ENCODE measurements around the gene TNFRSF11A. TPM values are rescaled to one million over a fixed set of nuclear protein-coding genes. Genes with fewer than 3 reads are reported as not detected.
A peak's percentile ranks its signal among the peaks of the same experiment; 100 is the strongest.

The TNFRSF11A gene
- total RNA-seq, 1 experiment from 2014 or later: not detected

GRCh38 chr18:62329691-62330454, 4.8 kb downstream of the TNFRSF11A start:
- Histone ChIP-seq H3K4me3 (no peak overlapping the region), H3K27me3 (replicated peaks) (peaks cover 51% of the 10 kb centered on the region), H3K36me3 (no peaks in the 10 kb centered on the region), H3K27ac (no peak overlapping the region), H3K4me1 (replicated peaks) (peaks cover 10% of the 10 kb centered on the region), H3K9me3 (replicated peaks) (peaks cover 4% of the 10 kb centered on the region; the same call in 1 of the 2 replicates)
- peak in 1 of 2 experiments; percentile 7 for DNase-seq (ENCODE audit: low read depth in 1 of 2, low spot score in 2 of 2)

- no peak for DNase-seq (ENCODE audit: low read depth in 1 of 2, low spot score in 2 of 2)
- no peak overlapping the region for H3K4me3 ChIP-seq
- H3K27me3 ChIP-seq (replicated peaks): peaks cover 46% of the 10 kb centered on the region
- peaks cover 5% of the 10 kb centered on the region for H3K4me1 ChIP-seq (replicated peaks)
- no peak overlapping the region for H3K27ac ChIP-seq
- H3K36me3 ChIP-seq: no peaks in the 10 kb centered on the region
- H3K9me3 ChIP-seq (replicated peaks): peaks cover 4% of the 10 kb centered on the region; the same call in 1 of the 2 replicates
These were observed 5.5 kb downstream of the TNFRSF11A start for GRCh38 chr18:62330650-62331049.

GRCh38 chr18:62331581-62332356, 6.7 kb downstream of the TNFRSF11A start:
- peaks cover 4% of the 10 kb centered on the region; the same call in 1 of the 2 replicates for H3K9me3 ChIP-seq (replicated peaks)
- H3K4me3 ChIP-seq: no peak overlapping the region
- no peak overlapping the region for H3K27ac ChIP-seq
- no peak for DNase-seq (ENCODE audit: low read depth in 1 of 2, low spot score in 2 of 2)
- peaks cover 35% of the 10 kb centered on the region for H3K27me3 ChIP-seq (replicated peaks)
- no peaks in the 10 kb centered on the region for H3K4me1 ChIP-seq (replicated peaks)
- no peaks in the 10 kb centered on the region for H3K36me3 ChIP-seq

- H3K27ac ChIP-seq: no peak overlapping the region
- DNase-seq (ENCODE audit: low read depth in 1 of 2, low spot score in 2 of 2): no peak
- peaks cover 2% of the 10 kb centered on the region; the same call in 1 of the 2 replicates for H3K9me3 ChIP-seq (replicated peaks)
- no peaks in the 10 kb centered on the region for H3K4me1 ChIP-seq (replicated peaks)
- no peaks in the 10 kb centered on the region for H3K36me3 ChIP-seq
- H3K4me3 ChIP-seq: no peak overlapping the region
- H3K27me3 ChIP-seq (replicated peaks): peaks cover 28% of the 10 kb centered on the region
These were observed 7.3 kb downstream of the TNFRSF11A start for GRCh38 chr18:62332431-62332830.

GRCh38 chr18:62332964-62333695, 8.0 kb downstream of the TNFRSF11A start:
- Histone ChIP-seq H3K4me3 (no peak overlapping the region), H3K27ac (no peak overlapping the region), H3K4me1 (replicated peaks) (no peaks in the 10 kb centered on the region), H3K27me3 (replicated peaks) (peaks cover 22% of the 10 kb centered on the region), H3K36me3 (no peaks in the 10 kb centered on the region), H3K9me3 (replicated peaks) (no peaks in the 10 kb centered on the region)
- no peak for DNase-seq (ENCODE audit: low read depth in 1 of 2, low spot score in 2 of 2)

- Histone ChIP-seq H3K4me3 (no peak overlapping the region), H3K9me3 (replicated peaks) (no peaks in the 10 kb centered on the region), H3K27ac (no peak overlapping the region), H3K27me3 (replicated peaks) (peaks cover 18% of the 10 kb centered on the region), H3K4me1 (replicated peaks) (no peaks in the 10 kb centered on the region), H3K36me3 (no peaks in the 10 kb centered on the region)
- DNase-seq (ENCODE audit: low read depth in 1 of 2, low spot score in 2 of 2): no peak
These were observed 9.0 kb downstream of the TNFRSF11A start for GRCh38 chr18:62334120-62334519.

GRCh38 chr18:62335494-62335893, 10.4 kb downstream of the TNFRSF11A start:
- Histone ChIP-seq H3K36me3 (no peaks in the 10 kb centered on the region), H3K9me3 (replicated peaks) (no peaks in the 10 kb centered on the region), H3K27me3 (replicated peaks) (peaks cover 21% of the 10 kb centered on the region), H3K4me1 (replicated peaks) (no peaks in the 10 kb centered on the region), H3K27ac (no peak overlapping the region), H3K4me3 (no peak overlapping the region)
- no peak for DNase-seq (ENCODE audit: low read depth in 1 of 2, low spot score in 2 of 2)

GRCh38 chr18:62336618-62337017, 11.5 kb downstream of the TNFRSF11A start:
- Histone ChIP-seq H3K27me3 (replicated peaks) (peaks cover 21% of the 10 kb centered on the region), H3K27ac (no peak overlapping the region), H3K4me3 (no peak overlapping the region), H3K9me3 (replicated peaks) (no peaks in the 10 kb centered on the region), H3K36me3 (no peaks in the 10 kb centered on the region), H3K4me1 (replicated peaks) (no peaks in the 10 kb centered on the region)
- no peak for DNase-seq (ENCODE audit: low read depth in 1 of 2, low spot score in 2 of 2)

- Histone ChIP-seq H3K27me3 (replicated peaks) (peaks cover 16% of the 10 kb centered on the region), H3K36me3 (no peaks in the 10 kb centered on the region), H3K4me1 (replicated peaks) (no peaks in the 10 kb centered on the region), H3K4me3 (no peak overlapping the region), H3K9me3 (replicated peaks) (no peaks in the 10 kb centered on the region), H3K27ac (no peak overlapping the region)
- no peak for DNase-seq (ENCODE audit: low read depth in 1 of 2, low spot score in 2 of 2)
These were observed 12.2 kb downstream of the TNFRSF11A start for GRCh38 chr18:62337336-62337735.

GRCh38 chr18:62338446-62339105, 13.5 kb downstream of the TNFRSF11A start:
- Histone ChIP-seq H3K4me3 (no peak overlapping the region), H3K27me3 (replicated peaks) (peaks cover 21% of the 10 kb centered on the region), H3K36me3 (no peaks in the 10 kb centered on the region), H3K9me3 (replicated peaks) (no peaks in the 10 kb centered on the region), H3K4me1 (replicated peaks) (no peaks in the 10 kb centered on the region), H3K27ac (no peak overlapping the region)
- DNase-seq (ENCODE audit: low read depth in 1 of 2, low spot score in 2 of 2): no peak

GRCh38 chr18:62339106-62339988, 14.2 kb downstream of the TNFRSF11A start:
- Histone ChIP-seq H3K27ac (no peak overlapping the region), H3K4me1 (replicated peaks) (no peaks in the 10 kb centered on the region), H3K4me3 (no peak overlapping the region), H3K36me3 (no peaks in the 10 kb centered on the region), H3K9me3 (replicated peaks) (no peaks in the 10 kb centered on the region), H3K27me3 (replicated peaks) (peaks cover 24% of the 10 kb centered on the region)
- DNase-seq (ENCODE audit: low read depth in 1 of 2, low spot score in 2 of 2): no peak

- DNase-seq (ENCODE audit: low read depth in 1 of 2, low spot score in 2 of 2): no peak
- Histone ChIP-seq H3K9me3 (replicated peaks) (no peaks in the 10 kb centered on the region), H3K27ac (no peak overlapping the region), H3K27me3 (replicated peaks) (peaks cover 36% of the 10 kb centered on the region), H3K4me3 (no peak overlapping the region), H3K36me3 (no peaks in the 10 kb centered on the region), H3K4me1 (replicated peaks) (no peaks in the 10 kb centered on the region)
These were observed 15.9 kb downstream of the TNFRSF11A start for GRCh38 chr18:62340996-62341395.

Data from SJSA1 (cell line).